Activated CD4-positive, alpha-beta T cell treated with anti-CD3 and anti-CD28 coated beads, Interleukin-2, amount 50 U/mL, for 1 hour (primary cell): ENCODE results near the gene DIP2A.
"Not testable (repeated sequence)": the region's sequence is repeated elsewhere in the genome, so short reads cannot be mapped to it uniquely, and the experiment has no call there.

Experiments used
- DNase-seq: peaks from one replicate; pipeline ENCODE4 v3.0.0-alpha.2; 2020

Gene DIP2A

GRCh38 chr21:46448855-46449254 lies 9.8 kb upstream of the DIP2A start:
- not testable (repeated sequence) for DNase-seq

- no peak for DNase-seq
Observed at GRCh38 chr21:46452710-46453109, 6.0 kb upstream of the DIP2A start.

- no peak for DNase-seq
Observed at GRCh38 chr21:46454142-46454541, 4.5 kb upstream of the DIP2A start.

GRCh38 chr21:46454634-46455390 lies 3.9 kb upstream of the DIP2A start:
- DNase-seq, result no peak

- no peak for DNase-seq
Observed at GRCh38 chr21:46455575-46456385, 2.9 kb upstream of the DIP2A start.

GRCh38 chr21:46456750-46457149 lies 1.9 kb upstream of the DIP2A start:
- no peak for DNase-seq

- DNase-seq, result no peak
Observed at GRCh38 chr21:46457801-46458314, 833 bp upstream of the DIP2A start.

GRCh38 chr21:46459024-46459355 lies 299 bp downstream of the DIP2A start:
- no peak for DNase-seq

GRCh38 chr21:46459356-46460112 lies 843 bp downstream of the DIP2A start:
- no peak for DNase-seq

- DNase-seq, result no peak
Observed at GRCh38 chr21:46461909-46462308, 3.2 kb downstream of the DIP2A start.

GRCh38 chr21:46465153-46465552 lies 6.5 kb downstream of the DIP2A start:
- DNase-seq, result not testable (repeated sequence)

- no peak for DNase-seq
Observed at GRCh38 chr21:46465651-46466050, 7.0 kb downstream of the DIP2A start.

GRCh38 chr21:46468108-46468774 lies 9.6 kb downstream of the DIP2A start:
- DNase-seq, result no peak

- DNase-seq, result no peak
Observed at GRCh38 chr21:46469275-46469674, 10.6 kb downstream of the DIP2A start.

GRCh38 chr21:46471514-46471913 lies 12.8 kb downstream of the DIP2A start:
- DNase-seq, result no peak

- no peak for DNase-seq
Observed at GRCh38 chr21:46472246-46472645, 13.6 kb downstream of the DIP2A start.

GRCh38 chr21:46474382-46474781 lies 15.7 kb downstream of the DIP2A start:
- no peak for DNase-seq

- DNase-seq, result no peak
Observed at GRCh38 chr21:46475296-46475695, 16.6 kb downstream of the DIP2A start.

GRCh38 chr21:46477765-46478164 lies 19.1 kb downstream of the DIP2A start:
- no peak for DNase-seq

GRCh38 chr21:46478910-46479309 lies 20.2 kb downstream of the DIP2A start:
- DNase-seq, result no peak

- DNase-seq, result no peak
Observed at GRCh38 chr21:46480466-46480865, 21.8 kb downstream of the DIP2A start.

GRCh38 chr21:46482225-46482845 lies 23.6 kb downstream of the DIP2A start:
- DNase-seq, result no peak
